Measurements from ENCODE around the gene POU5F1.

The POU5F1 gene

DNA sequence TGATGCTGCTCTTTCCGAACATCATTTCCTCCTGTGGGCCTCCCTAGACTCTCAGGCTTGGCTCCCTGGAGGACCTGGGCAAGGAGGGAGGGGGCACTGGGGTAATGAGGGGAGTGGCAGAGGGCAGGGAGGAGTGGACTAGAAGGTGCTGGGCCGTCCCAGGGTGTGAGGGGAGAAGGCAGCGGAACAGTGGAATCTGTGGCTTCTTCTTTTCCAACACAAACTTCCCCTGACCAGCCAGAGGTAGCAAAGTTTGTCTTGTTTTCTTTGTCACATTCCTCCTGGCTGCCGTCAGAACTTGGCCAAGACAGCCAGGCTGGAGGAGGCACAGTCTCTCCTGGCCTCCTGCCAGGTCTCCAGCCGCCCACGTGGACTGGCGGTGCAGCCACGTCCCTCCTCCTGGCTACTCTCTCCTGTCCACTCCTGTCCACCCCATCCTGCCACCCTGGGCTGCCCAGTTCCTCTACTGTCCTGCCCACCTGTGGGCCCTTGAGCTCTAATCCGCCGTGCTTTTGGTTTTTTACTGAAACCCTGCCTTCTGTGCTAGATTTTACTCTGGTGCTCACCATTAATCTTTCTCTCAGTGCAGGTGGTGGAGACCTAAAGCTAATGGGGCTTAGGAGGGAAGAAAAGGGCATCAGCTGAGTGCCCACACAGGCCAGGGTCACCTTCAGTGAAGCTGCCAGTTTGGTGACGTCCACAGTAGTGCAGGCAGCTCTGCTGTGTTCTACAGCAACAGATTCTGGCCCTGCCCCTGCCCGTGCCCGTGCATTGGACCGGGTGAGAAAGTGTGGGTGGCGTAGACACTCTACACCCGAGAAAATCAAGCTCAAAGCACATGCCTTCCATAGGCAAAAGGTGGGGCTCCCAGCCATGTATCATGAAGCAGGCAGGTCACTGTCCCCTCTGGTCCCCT, 47.4 kb downstream of the POU5F1 start:
- TF ChIP-seq, protein P1, sequence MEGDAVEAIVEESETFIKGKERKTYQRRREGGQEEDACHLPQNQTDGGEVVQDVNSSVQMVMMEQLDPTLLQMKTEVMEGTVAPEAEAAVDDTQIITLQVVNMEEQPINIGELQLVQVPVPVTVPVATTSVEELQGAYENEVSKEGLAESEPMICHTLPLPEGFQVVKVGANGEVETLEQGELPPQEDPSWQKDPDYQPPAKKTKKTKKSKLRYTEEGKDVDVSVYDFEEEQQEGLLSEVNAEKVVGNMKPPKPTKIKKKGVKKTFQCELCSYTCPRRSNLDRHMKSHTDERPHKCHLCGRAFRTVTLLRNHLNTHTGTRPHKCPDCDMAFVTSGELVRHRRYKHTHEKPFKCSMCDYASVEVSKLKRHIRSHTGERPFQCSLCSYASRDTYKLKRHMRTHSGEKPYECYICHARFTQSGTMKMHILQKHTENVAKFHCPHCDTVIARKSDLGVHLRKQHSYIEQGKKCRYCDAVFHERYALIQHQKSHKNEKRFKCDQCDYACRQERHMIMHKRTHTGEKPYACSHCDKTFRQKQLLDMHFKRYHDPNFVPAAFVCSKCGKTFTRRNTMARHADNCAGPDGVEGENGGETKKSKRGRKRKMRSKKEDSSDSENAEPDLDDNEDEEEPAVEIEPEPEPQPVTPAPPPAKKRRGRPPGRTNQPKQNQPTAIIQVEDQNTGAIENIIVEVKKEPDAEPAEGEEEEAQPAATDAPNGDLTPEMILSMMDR (IDR thresholded peaks at IDR 0.05; ENCODE audit: unreplicated experiment in 3 of 3): no peak
- Mint-ChIP-seq H3K4me1 (peaks cover 41% of the 10 kb centered on the region), H3K27ac (peak overlapping the region; percentile 79 to 95 (median 84)), H3K27me3 (ENCODE audit: low read depth) (peaks cover 13% of the 10 kb centered on the region), H3K9me3 (no peaks in the 10 kb centered on the region), H3K4me3 (no peak overlapping the region), H3K36me3 (ENCODE audit: low read depth) (no peaks in the 10 kb centered on the region)

DNA sequence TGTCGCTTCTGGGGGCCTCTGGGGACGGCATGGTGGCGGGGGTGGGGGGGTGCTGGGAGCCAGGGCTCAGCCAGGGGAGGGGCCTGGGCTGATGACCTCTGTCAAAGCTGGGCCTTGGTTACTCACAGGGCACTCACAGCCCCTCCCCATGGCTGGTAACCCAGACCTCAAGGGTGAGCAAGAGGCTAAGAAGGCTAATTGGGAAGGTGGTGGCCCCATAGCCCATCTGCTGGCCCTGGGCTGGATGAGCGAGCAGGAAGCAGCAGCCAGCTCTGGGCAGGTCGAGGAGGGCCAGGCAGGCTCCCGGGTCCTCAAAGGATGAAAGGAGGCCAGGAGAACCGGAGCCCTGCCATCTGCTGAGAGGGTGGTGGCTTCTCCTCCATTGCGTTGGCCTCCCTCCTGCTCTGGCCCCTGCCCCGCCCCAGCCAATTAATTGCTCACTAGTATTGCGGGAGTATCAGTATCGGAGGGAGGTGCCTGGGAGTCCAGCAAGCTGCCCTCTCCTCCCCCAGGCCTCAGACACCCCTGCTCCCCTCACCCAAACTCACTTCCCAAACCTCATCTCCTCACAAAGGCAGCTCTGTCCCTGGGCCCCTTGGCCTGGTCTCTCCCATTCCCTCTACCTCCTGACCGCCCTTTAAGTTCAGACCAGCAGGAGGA, 49.2 kb downstream of the POU5F1 start:
- Mint-ChIP-seq H3K36me3 (ENCODE audit: low read depth) (no peaks in the 10 kb centered on the region), H3K9me3 (no peaks in the 10 kb centered on the region), H3K4me1 (peaks cover 43% of the 10 kb centered on the region), H3K27ac (peak overlapping the region in 2 of 3 experiments; percentile 56 to 58), H3K27me3 (ENCODE audit: low read depth) (peaks cover 6% of the 10 kb centered on the region), H3K4me3 (no peak overlapping the region)
- TF ChIP-seq, protein P1 (IDR thresholded peaks at IDR 0.05; ENCODE audit: unreplicated experiment in 3 of 3): no peak

DNA sequence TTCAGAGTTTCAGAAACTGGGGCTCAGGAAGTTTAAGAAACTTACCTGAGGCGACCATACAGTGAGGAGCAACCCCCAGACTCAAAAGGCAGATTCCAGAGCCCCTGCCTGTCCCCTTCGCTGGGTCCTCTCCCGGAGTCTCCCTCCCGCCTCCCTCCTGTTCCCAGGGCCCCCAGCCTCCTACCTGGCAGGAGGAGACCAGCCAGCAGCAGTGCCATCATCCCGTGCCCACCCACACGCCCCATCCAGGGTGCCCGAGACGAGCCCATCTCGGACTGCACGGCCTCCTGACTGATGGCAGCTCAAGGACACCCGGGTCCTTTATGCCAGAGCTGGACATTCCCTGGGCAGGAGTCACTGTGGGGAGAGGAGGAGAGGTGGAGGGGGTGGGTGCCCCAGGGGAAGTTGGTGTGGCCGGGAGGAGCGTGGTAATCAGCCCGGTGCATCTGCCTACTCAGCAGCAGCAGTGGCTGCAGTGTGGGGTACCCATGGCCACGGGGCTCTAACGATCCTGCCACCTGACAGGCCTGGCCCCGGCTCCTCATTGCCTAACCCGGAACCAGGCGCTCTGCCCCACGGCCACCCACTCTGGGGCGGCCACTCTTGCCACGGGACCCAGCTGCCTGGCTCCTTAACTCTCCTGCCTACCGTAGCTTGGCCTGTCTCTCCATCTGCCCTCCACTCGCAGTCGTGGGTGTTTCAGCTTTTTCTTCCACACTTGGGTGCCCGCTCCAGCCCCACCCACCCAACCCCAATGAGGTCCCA, 50.1 kb downstream of the POU5F1 start, which contains the start of gene CDSN:
CDSN (minus strand) TSS at position 296 of the 765 bp plus-strand sequence; CDS start at position 269, 27 bp downstream.
- H3K9me3 Mint-ChIP-seq: no peaks in the 10 kb centered on the region
- H3K36me3 Mint-ChIP-seq (ENCODE audit: low read depth): no peaks in the 10 kb centered on the region
- TF ChIP-seq, protein P1 (IDR thresholded peaks at IDR 0.05; ENCODE audit: unreplicated experiment in 3 of 3): no peak
- peaks cover 14% of the 10 kb centered on the region for H3K27me3 Mint-ChIP-seq (ENCODE audit: low read depth)
- H3K4me3 Mint-ChIP-seq: no peak within 1 kb of the TSS
- H3K4me1 Mint-ChIP-seq: peaks cover 44% of the 10 kb centered on the region
- H3K27ac Mint-ChIP-seq: peak within 1 kb of the TSS in 1 of 3 experiments; percentile 3

DNA sequence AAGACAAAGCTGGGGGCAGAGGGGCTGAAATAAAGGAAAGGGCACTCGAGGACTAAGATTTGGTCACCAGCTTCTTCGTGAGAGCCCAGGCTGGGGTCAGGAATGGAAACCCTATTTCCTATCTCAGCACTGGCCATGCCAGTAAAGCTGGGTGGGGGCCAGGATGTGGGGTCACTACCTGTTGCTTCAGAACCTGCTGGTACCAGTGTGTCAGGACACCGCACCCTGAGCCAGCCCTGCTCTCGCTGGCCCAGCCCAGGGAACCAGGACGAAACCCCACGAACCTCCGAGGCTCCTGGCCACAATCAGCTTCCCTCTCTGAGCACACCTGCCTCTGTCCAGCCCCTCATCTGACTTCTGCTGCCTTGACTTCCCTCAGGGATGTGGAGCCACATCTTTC, 52.3 kb downstream of the POU5F1 start:
- no peaks in the 10 kb centered on the region for H3K9me3 Mint-ChIP-seq
- H3K4me3 Mint-ChIP-seq: no peak overlapping the region
- no peaks in the 10 kb centered on the region for H3K36me3 Mint-ChIP-seq (ENCODE audit: low read depth)
- TF ChIP-seq, protein P1 (IDR thresholded peaks at IDR 0.05; ENCODE audit: unreplicated experiment in 3 of 3): no peak
- H3K4me1 Mint-ChIP-seq: peaks cover 47% of the 10 kb centered on the region
- H3K27me3 Mint-ChIP-seq (ENCODE audit: low read depth): peaks cover 12% of the 10 kb centered on the region
- H3K27ac Mint-ChIP-seq: peak overlapping the region in 1 of 3 experiments; percentile 44

DNA sequence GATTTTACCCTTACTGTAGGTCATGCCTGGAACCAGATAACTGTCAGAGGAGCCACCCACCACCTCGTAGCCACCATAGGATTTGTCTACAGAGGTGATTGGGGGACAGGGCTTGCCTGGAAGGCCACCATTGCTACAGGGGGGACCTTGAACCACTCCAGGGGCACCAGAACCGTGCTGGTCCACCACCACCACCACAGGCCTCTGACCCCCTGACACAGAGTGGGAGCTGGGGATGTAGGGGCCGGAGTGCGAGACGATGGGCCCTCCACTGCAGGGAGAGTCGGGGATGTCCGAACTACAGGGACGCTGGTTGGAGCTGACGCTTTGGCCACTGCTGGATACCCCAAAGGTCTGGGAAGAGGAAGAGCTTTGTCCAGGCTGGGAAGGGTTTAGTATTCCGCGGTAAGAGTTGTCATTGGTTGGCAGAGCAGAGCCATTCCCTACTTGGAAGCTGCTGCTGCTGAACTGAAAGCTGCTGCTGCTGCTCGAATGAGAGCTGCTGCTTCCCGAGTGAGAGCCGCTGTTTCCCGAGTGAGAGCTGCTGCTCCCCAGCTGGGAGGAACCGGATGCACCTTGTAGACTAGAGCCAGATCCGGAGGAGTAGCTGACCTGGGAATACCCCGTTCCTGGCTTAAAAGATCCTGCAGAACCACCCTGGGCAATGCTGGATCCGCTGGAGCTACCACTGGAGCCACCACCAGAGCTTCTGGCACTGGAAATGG, 53.7 kb downstream of the POU5F1 start:
- H3K4me1 Mint-ChIP-seq: peaks cover 49% of the 10 kb centered on the region
- no peaks in the 10 kb centered on the region for H3K9me3 Mint-ChIP-seq
- TF ChIP-seq, protein P1 (IDR thresholded peaks at IDR 0.05; ENCODE audit: unreplicated experiment in 3 of 3): no peak
- peak overlapping the region in 2 of 3 experiments; percentile 54 to 73 for H3K27ac Mint-ChIP-seq
- peaks cover 18% of the 10 kb centered on the region for H3K27me3 Mint-ChIP-seq (ENCODE audit: low read depth)
- no peaks in the 10 kb centered on the region for H3K36me3 Mint-ChIP-seq (ENCODE audit: low read depth)
- H3K4me3 Mint-ChIP-seq: peak overlapping the region in 1 of 3 experiments; percentile 65
